ENCODE results near the gene USP5. TPM values are rescaled to one million over a fixed set of nuclear protein-coding genes. Genes with fewer than 3 reads are reported as not detected.

Gene USP5
- polyA plus RNA-seq, 1 donor from 2014 or later, result 130 TPM

GRCh38 chr12:6912164-6912935 lies 60.4 kb downstream of the USP5 start:
- Histone ChIP-seq H3F3A (ENCODE audit: insufficient read depth, low read length, poor library complexity, severe bottlenecking) (no peaks in the 10 kb centered on the region), H3K9me2 (ENCODE audit: insufficient read depth, low read length) (no peaks in the 10 kb centered on the region), H3K9me3 (ENCODE audit: low read length) (no peaks in the 10 kb centered on the region), H3K36me3 (ENCODE audit: insufficient read depth, low read length) (no peaks in the 10 kb centered on the region), H3K4me3 (ENCODE audit: low read length) (no peak overlapping the region), H3K4me2 (ENCODE audit: low read length) (no peak overlapping the region), H3K27ac (ENCODE audit: low read length) (no peak overlapping the region), H4K20me1 (ENCODE audit: insufficient read depth) (no peaks in the 10 kb centered on the region), H3K9ac (ENCODE audit: low read length) (no peak overlapping the region), H3K27me3 (ENCODE audit: insufficient read depth, low read depth, low read length) (no peaks in the 10 kb centered on the region), H2AFZ (ENCODE audit: low read depth, low read length) (no peak overlapping the region), H3K79me2 (replicated peaks; ENCODE audit: insufficient read depth, low read length) (peaks cover 16% of the 10 kb centered on the region)
- TF ChIP-seq, protein P1, sequence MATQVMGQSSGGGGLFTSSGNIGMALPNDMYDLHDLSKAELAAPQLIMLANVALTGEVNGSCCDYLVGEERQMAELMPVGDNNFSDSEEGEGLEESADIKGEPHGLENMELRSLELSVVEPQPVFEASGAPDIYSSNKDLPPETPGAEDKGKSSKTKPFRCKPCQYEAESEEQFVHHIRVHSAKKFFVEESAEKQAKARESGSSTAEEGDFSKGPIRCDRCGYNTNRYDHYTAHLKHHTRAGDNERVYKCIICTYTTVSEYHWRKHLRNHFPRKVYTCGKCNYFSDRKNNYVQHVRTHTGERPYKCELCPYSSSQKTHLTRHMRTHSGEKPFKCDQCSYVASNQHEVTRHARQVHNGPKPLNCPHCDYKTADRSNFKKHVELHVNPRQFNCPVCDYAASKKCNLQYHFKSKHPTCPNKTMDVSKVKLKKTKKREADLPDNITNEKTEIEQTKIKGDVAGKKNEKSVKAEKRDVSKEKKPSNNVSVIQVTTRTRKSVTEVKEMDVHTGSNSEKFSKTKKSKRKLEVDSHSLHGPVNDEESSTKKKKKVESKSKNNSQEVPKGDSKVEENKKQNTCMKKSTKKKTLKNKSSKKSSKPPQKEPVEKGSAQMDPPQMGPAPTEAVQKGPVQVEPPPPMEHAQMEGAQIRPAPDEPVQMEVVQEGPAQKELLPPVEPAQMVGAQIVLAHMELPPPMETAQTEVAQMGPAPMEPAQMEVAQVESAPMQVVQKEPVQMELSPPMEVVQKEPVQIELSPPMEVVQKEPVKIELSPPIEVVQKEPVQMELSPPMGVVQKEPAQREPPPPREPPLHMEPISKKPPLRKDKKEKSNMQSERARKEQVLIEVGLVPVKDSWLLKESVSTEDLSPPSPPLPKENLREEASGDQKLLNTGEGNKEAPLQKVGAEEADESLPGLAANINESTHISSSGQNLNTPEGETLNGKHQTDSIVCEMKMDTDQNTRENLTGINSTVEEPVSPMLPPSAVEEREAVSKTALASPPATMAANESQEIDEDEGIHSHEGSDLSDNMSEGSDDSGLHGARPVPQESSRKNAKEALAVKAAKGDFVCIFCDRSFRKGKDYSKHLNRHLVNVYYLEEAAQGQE (IDR thresholded peaks at IDR 0.05; ENCODE audit: borderline replicate concordance), result no peak
- TF ChIP-seq EZH2 (IDR thresholded peaks at IDR 0.05; ENCODE audit: borderline replicate concordance, insufficient read depth, low read length, poor library complexity, severe bottlenecking), result no peak
- TF ChIP-seq SMC3 (conservative IDR thresholded peaks at IDR 0.05; ENCODE audit: poor library complexity), result no peak

DNA sequence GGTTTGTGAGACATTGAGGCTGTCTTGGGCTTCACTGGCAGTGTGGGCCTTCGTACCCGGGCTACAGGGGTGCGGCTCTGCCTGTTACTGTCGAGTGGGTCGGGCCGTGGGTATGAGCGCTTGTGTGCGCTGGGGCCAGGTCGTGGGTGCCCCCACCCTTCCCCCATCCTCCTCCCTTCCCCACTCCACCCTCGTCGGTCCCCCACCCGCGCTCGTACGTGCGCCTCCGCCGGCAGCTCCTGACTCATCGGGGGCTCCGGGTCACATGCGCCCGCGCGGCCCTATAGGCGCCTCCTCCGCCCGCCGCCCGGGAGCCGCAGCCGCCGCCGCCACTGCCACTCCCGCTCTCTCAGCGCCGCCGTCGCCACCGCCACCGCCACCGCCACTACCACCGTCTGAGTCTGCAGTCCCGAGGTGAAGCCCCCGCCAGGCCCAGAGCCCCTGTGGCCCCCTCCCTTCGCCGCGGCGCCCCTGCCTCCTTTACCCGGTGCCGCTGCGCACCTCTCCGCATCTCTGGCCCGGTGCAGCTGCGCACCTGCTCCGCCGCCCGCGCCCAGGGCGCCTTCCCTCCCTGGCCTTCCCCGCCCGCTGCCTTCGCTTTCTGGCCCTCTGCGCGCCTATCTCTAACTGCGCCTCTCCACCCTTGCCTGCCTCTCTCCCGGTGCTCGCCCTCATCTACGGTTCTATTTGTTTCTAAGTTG lies 62.4 kb downstream of the USP5 start, which contains the start of gene ENO2:
ENO2 (plus strand) TSS at position 335 of the 701 bp plus-strand sequence. CDS start 1,253 bp downstream, outside the sequence.
- Histone ChIP-seq H2AFZ (ENCODE audit: low read depth, low read length) (peak within 1 kb of the TSS; percentile 87), H3K36me3 (ENCODE audit: insufficient read depth, low read length) (no peaks in the 10 kb centered on the region), H3K4me2 (ENCODE audit: low read length) (peak within 1 kb of the TSS; percentile 88), H3K27ac (ENCODE audit: low read length) (peak within 1 kb of the TSS; percentile 93), H3K9me3 (ENCODE audit: low read length) (no peaks in the 10 kb centered on the region), H3K79me2 (replicated peaks; ENCODE audit: insufficient read depth, low read length) (peaks cover 16% of the 10 kb centered on the region), H3K9me2 (ENCODE audit: insufficient read depth, low read length) (no peaks in the 10 kb centered on the region), H3K9ac (ENCODE audit: low read length) (peak within 1 kb of the TSS; percentile 96), H4K20me1 (ENCODE audit: insufficient read depth) (no peaks in the 10 kb centered on the region), H3K27me3 (ENCODE audit: insufficient read depth, low read depth, low read length) (no peaks in the 10 kb centered on the region), H3F3A (ENCODE audit: insufficient read depth, low read length, poor library complexity, severe bottlenecking) (no peaks in the 10 kb centered on the region), H3K4me3 (ENCODE audit: low read length) (peak within 1 kb of the TSS; percentile 97)
- TF ChIP-seq TAF1 (IDR thresholded peaks at IDR 0.05; ENCODE audit: low read depth) (peak; percentile 80), MXI1 (conservative IDR thresholded peaks at IDR 0.05; ENCODE audit: poor library complexity, severe bottlenecking) (peak; percentile 71), RAD21 (conservative IDR thresholded peaks at IDR 0.05) (peak; percentile 34), EP300 (conservative IDR thresholded peaks at IDR 0.05; ENCODE audit: poor library complexity, severe bottlenecking) (peak; percentile 34), POLR2AphosphoS5 (IDR thresholded peaks at IDR 0.05) (peak; percentile 95), EZH2 (IDR thresholded peaks at IDR 0.05; ENCODE audit: borderline replicate concordance, insufficient read depth, low read length, poor library complexity, severe bottlenecking) (no peak), SMC3 (conservative IDR thresholded peaks at IDR 0.05; ENCODE audit: poor library complexity) (peak; percentile 32)
- TF ChIP-seq, protein P2, sequence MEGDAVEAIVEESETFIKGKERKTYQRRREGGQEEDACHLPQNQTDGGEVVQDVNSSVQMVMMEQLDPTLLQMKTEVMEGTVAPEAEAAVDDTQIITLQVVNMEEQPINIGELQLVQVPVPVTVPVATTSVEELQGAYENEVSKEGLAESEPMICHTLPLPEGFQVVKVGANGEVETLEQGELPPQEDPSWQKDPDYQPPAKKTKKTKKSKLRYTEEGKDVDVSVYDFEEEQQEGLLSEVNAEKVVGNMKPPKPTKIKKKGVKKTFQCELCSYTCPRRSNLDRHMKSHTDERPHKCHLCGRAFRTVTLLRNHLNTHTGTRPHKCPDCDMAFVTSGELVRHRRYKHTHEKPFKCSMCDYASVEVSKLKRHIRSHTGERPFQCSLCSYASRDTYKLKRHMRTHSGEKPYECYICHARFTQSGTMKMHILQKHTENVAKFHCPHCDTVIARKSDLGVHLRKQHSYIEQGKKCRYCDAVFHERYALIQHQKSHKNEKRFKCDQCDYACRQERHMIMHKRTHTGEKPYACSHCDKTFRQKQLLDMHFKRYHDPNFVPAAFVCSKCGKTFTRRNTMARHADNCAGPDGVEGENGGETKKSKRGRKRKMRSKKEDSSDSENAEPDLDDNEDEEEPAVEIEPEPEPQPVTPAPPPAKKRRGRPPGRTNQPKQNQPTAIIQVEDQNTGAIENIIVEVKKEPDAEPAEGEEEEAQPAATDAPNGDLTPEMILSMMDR (IDR thresholded peaks at IDR 0.05; ENCODE audit: poor library complexity, severe bottlenecking), result peak; percentile 8
- TF ChIP-seq, protein P1 (IDR thresholded peaks at IDR 0.05; ENCODE audit: borderline replicate concordance), result peak; percentile 66
